HG03280 (cell line): Measurements from ENCODE around the gene DSCAM.
"Not testable (repeated sequence)": the region's sequence is repeated elsewhere in the genome, so short reads cannot be mapped to it uniquely, and the experiment has no call there.

Source experiments
- ATAC-seq: cut with Tn5 transposase; IDR thresholded peaks from one replicate; pipeline ENCODE4 v1.9.1; 2021; ENCODE audit warnings: mild to moderate bottlenecking, moderate library complexity; ENCODE audit not compliant: unreplicated experiment

The DSCAM gene

DNA sequence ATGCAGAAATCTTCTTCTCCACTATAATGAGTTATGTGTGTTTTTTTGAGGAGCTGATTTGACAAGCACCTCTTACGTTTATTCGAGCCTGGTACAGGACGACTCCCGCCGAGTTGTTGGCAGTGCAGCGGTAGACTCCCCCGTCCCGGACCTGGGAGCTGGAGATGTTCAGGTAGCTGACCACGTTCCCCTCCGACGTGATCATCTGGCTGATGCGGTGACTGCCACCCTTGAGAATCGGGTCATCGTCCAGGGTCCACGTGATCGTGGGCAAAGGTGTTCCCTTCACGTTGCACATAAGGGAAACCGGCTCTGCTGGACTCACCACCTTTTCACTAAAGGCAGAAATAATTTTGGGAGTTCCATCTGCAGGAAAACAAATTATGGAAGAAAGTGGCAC is 507.9 kb downstream of the DSCAM start:
- ATAC-seq = no peak

- ATAC-seq = no peak
Observed at GRCh38 chr21:40337981-40338380, 509.0 kb downstream of the DSCAM start.

- ATAC-seq = no peak
Observed at GRCh38 chr21:40335704-40336103, 511.3 kb downstream of the DSCAM start.

GRCh38 chr21:40334159-40334558 is 512.8 kb downstream of the DSCAM start:
- ATAC-seq = no peak

GRCh38 chr21:40333731-40334130 is 513.2 kb downstream of the DSCAM start:
- no peak for ATAC-seq

- no peak for ATAC-seq
Observed at GRCh38 chr21:40331804-40332203, 515.2 kb downstream of the DSCAM start.

DNA sequence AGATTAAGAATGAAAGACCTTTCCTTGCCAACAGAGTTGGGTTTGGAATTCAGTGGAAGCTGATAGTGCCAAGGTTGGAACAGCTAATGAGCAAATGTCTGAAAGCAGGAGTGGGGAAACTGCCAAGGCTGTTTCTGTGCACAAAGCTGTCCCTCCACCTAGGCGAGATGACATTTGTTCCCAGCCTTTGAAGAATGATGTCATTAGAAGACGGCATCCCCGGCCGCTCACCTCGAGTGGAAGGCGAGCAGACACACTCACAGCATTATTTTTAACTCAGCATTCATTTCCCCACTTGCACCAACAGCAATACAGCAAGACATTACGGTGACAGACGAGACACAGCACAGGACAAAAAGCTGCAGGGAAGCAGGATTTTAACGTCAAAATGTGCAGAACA is 515.8 kb downstream of the DSCAM start:
- ATAC-seq = no peak

- no peak for ATAC-seq
Observed at GRCh38 chr21:40324389-40324788, 522.6 kb downstream of the DSCAM start.

DNA sequence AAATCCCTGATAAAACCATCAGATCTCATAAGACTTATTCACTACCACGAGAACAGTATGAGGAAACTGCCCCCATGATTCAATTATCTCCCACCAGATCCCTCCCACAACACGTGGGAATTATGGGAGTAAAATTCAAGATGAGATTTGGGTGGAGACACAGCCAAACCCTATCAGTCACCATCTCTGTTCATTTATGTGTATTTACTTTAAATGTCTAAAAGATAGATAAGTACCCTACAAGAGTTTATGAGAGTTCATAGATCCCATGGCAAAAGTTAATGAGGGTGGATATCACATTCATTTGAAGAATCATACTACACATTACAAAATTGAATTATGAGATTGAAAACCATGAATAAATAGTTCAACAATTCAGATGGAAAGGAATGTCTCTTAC is 526.2 kb downstream of the DSCAM start:
- not testable (repeated sequence) for ATAC-seq

DNA sequence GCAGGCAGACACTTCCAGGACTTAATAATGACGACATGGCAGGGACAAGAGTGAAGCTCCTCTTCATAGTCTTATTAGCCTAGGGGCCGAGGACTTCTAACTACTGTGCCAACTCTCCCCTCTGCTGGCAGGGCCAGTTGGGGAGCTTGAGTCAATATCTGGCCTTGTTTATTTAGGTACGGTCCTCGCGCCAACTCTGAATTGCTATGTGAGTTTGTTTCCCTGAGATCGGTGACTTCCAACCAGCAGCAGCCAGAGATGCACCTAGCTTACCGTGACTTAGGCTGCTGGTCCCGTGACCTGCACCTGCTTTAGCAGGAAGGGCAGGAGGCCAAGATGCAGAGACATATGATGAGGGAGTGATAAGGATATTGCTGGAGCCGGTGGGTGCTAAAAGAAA is 528.6 kb downstream of the DSCAM start:
- ATAC-seq = no peak

- ATAC-seq = no peak
Observed at GRCh38 chr21:40316104-40316503, 530.9 kb downstream of the DSCAM start.

- no peak for ATAC-seq
Observed at GRCh38 chr21:40315626-40316025, 531.3 kb downstream of the DSCAM start.

DNA sequence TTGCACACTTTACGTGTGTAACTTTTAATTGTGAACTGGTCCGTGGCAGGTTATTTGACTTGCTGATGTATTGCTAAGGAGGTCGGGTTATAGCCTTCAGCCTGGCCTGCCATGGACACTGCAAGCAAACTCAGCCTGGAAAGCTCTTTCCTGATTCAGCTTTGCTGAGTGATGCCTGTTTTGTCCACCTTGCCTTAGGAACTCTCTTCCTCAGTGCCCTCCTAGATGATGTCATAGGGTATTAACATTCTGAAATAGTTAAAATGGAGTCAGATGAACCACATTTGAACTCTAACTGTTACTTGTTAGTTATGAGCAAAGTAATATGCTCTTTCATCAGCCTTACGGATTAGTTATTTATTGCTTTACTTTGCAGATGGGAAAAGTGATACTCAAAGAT is 533.7 kb downstream of the DSCAM start:
- ATAC-seq = no peak

GRCh38 chr21:40300300-40300699 is 546.7 kb downstream of the DSCAM start:
- no peak for ATAC-seq

DNA sequence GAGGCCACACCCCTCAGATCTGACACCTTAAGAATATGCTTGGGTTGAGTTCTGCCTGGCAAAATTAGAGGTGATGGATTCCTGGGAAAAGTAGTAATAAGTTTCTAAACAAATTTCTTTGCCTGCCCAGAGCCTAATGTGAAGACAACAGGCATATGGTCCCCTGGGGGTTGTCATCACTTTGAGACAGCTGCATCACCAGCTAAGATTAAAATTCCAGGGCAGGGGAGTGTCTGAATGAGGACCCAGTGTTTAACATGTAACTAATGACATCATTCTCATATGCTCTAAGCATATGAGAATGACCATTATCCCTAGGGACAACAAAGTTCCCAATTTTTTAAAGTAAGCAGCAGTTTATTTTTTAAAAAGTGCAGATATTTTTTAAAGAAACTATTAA is 547.5 kb downstream of the DSCAM start:
- ATAC-seq = no peak

DNA sequence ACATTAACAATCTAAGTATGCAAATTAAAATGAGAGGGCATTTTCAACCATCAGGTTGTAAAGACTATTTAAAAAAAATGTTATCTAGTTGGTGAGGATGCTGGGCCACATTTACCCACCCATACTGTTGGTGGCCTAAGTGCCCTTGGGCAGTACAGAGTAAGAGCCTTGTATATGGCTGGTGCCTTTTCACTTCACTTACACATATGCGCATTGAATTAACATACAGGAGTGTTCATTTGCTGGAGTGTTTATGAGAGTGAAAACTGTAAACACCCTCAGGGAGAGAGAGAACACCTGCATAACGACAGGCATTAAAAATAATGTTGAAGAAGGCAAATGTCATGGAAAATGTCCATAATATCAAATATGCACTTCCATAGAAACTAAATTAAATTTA is 552.6 kb downstream of the DSCAM start:
- ATAC-seq = no peak

DNA sequence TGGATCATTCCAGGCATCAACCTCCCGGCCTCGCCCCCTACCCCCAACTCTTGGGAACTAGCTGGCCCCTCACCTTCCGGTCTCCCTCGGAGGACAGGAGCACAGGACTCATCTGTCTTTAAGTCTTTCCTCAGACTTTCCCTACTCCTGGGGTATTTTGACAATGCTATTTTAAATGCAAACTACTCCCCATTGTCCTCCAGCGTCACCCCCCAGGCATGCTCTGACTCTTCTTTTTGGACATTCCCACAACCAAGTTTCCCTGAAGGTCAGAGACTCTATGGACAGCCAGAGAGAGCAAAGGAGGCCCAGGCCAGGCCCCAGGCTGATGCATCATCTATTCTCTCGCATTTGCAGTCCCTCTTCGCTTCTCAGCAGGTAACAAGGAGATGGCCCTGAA is 555.4 kb downstream of the DSCAM start:
- no peak for ATAC-seq

DNA sequence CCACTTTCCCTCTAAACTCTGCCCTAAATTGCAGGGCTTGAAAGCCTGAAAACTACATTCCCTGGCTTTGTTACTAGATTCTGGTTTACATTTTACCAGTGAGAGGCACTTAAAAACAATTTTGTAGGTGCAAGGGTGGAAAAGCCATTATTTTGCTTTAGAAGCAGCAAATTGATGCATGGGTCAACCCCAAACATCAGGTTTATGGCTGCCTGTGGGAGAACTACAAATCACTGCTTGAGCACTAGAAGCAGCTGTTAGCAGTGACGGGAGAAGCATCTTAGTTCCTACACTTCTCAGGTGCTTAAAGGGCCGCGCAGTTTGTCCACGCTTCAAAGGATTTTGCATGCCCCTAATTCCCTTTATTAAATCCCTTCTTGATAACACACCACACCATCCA is 562.5 kb downstream of the DSCAM start:
- no peak for ATAC-seq

GRCh38 chr21:40282912-40283886 is 563.8 kb downstream of the DSCAM start:
- no peak for ATAC-seq

- no peak for ATAC-seq
Observed at GRCh38 chr21:40278345-40278744, 568.6 kb downstream of the DSCAM start.

GRCh38 chr21:40276001-40276400 is 571.0 kb downstream of the DSCAM start:
- no peak for ATAC-seq

DNA sequence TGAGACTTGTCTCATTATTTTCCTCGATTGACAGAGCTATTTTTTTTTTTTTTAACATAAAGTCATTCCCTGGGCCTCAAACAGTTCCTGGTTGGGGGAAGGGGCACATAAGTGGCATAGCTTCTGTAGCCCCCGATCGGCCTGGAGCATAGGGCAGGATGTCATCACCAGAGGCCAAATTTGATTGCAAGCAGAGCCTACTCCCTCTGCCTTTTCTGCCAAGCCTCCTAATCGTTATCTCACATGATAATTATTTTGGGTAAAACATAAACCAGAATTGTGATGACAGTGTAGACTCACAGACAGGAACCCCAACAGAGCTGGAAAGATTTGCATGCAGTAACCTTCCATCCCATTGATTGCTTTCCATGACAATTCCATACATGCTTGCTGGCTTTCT is 574.9 kb downstream of the DSCAM start:
- no peak for ATAC-seq

- no peak for ATAC-seq
Observed at GRCh38 chr21:40271164-40271563, 575.8 kb downstream of the DSCAM start.
